SU-DHL-6 (cell line): Measurements from ENCODE around the gene FCF1.

ENCODE experiments used
- H2AFZ ChIP-seq: fragments of 200-600 bp; sonication (generic); 2 replicates; pipeline ENCODE4 v1.6.1; 2014; ENCODE audit warnings: low read depth, mild to moderate bottlenecking, moderate library complexity, mixed read lengths, antibody characterized with exemption, low read length; ENCODE audit not compliant: severe bottlenecking
- H3F3A ChIP-seq: fragments of 200-600 bp; shearing (Covaris generic); 2 replicates; pipeline ENCODE4 v1.6.0; 2016; ENCODE audit warnings: antibody characterized with exemption, mild to moderate bottlenecking; ENCODE audit not compliant: insufficient read depth
- H3K27ac ChIP-seq: fragments of 200-600 bp; sonication (generic); 2 replicates; pipeline ENCODE4 v1.5.1; 2016; ENCODE audit warnings: low read depth, mild to moderate bottlenecking, low read length, moderate library complexity, mixed read lengths
- H3K27me3 ChIP-seq: fragments of 200-600 bp; sonication (generic), shearing (Covaris generic); 2 replicates; pipeline ENCODE4 v1.6.0; 2014; ENCODE audit warnings: mild to moderate bottlenecking, low read length
- H3K36me3 ChIP-seq: fragments of 200-600 bp; sonication (generic); 2 replicates; pipeline ENCODE4 v1.6.1; 2014; ENCODE audit warnings: mild to moderate bottlenecking, low read length, mixed read lengths
- H3K4me2 ChIP-seq: fragments of 300-600, 200-600 bp; shearing (Covaris generic), sonication (generic); 2 replicates; pipeline ENCODE4 v1.6.0; 2014; ENCODE audit warnings: low read length, low read depth, mild to moderate bottlenecking; ENCODE audit not compliant: poor library complexity, severe bottlenecking
- H3K4me3 ChIP-seq: fragments of 200-600 bp; sonication (generic); 2 replicates; pipeline ENCODE4 v1.5.1; 2014; ENCODE audit warnings: antibody characterized with exemption, low read length, mild to moderate bottlenecking, mixed read lengths; ENCODE audit not compliant: insufficient read depth, poor library complexity, severe bottlenecking
- H3K79me2 ChIP-seq: fragments of 200-600 bp; sonication (generic); 2 replicates; pipeline ENCODE4 v1.6.1; 2014; ENCODE audit warnings: mild to moderate bottlenecking, low read length, moderate library complexity; ENCODE audit not compliant: insufficient read depth
- H3K9ac ChIP-seq: fragments of 200-600 bp; sonication (generic); 2 replicates; pipeline ENCODE4 v1.7.0; 2014; ENCODE audit warnings: mild to moderate bottlenecking, low read length
- H3K9me2 ChIP-seq: fragments of 200-600 bp; sonication (generic); replicated peaks from 2 replicates; pipeline ENCODE4 v1.6.1; 2014; ENCODE audit warnings: low read length; ENCODE audit not compliant: insufficient read depth
- H3K9me3 ChIP-seq: fragments of 200-600 bp; sonication (generic); 2 replicates; pipeline ENCODE4 v1.6.1; 2014; ENCODE audit warnings: low read length, mixed read lengths; ENCODE audit not compliant: insufficient read depth
- H4K20me1 ChIP-seq: fragments of 200-600 bp; sonication (generic); 2 replicates; pipeline ENCODE4 v1.6.1; 2014; ENCODE audit warnings: low read depth, mild to moderate bottlenecking, antibody characterized with exemption, low read length, moderate library complexity, mixed read lengths
- EZH2phosphoT487 ChIP-seq: fragments of 200-600 bp; sonication (generic), shearing (Covaris generic); conservative IDR thresholded peaks from 2 replicates; pipeline ENCODE4 v1.6.1; 2018; ENCODE audit warnings: mild to moderate bottlenecking, antibody characterized with exemption, low read length, moderate library complexity, mixed read lengths
- TF ChIP-seq, protein P1 (sequence below): fragments of 200-600 bp; sonication (generic); IDR thresholded peaks from one replicate; pipeline ENCODE4 v1.5.1; 2017; ENCODE audit warnings: antibody characterized with exemption, mild to moderate bottlenecking, low read length, moderate library complexity; ENCODE audit not compliant: insufficient read depth, poor library complexity, severe bottlenecking

The FCF1 gene

DNA sequence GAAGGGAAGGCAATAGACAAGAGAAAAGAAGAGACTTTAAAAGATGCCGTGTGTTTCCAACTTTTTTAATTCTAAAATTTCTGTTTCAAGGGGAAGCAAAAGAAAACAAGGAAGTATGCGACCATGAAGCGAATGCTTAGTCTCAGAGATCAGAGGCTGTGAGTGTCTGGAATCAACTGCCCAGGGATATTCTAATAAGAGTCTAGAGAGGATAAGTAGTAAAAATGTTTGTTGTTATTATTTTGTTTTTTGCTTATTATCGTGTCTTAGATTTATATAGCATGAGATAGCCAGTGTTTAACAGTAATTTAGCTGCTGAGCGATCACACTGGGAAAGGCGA lies 421 bp downstream of the FCF1 start:
- H3K4me2 ChIP-seq, result peak overlapping the region; percentile 84
- no peak overlapping the region for H3K27ac ChIP-seq
- no peaks in the 10 kb centered on the region for H4K20me1 ChIP-seq
- H3K79me2 ChIP-seq, result peaks cover 64% of the 10 kb centered on the region
- peaks cover 18% of the 10 kb centered on the region; the same call in 1 of the 2 replicates for H3K36me3 ChIP-seq
- H3K9ac ChIP-seq, result peak overlapping the region; percentile 70
- no peaks in the 10 kb centered on the region for H3K9me3 ChIP-seq
- no peaks in the 10 kb centered on the region for H3K27me3 ChIP-seq
- H3K9me2 ChIP-seq, result no peaks in the 10 kb centered on the region
- peak overlapping the region; percentile 29 for H2AFZ ChIP-seq
- H3F3A ChIP-seq, result 0 out of 2 replicates have a peak, but pooled peaks cover 5% of the 10 kb centered on the region
- TF ChIP-seq, protein P1, sequence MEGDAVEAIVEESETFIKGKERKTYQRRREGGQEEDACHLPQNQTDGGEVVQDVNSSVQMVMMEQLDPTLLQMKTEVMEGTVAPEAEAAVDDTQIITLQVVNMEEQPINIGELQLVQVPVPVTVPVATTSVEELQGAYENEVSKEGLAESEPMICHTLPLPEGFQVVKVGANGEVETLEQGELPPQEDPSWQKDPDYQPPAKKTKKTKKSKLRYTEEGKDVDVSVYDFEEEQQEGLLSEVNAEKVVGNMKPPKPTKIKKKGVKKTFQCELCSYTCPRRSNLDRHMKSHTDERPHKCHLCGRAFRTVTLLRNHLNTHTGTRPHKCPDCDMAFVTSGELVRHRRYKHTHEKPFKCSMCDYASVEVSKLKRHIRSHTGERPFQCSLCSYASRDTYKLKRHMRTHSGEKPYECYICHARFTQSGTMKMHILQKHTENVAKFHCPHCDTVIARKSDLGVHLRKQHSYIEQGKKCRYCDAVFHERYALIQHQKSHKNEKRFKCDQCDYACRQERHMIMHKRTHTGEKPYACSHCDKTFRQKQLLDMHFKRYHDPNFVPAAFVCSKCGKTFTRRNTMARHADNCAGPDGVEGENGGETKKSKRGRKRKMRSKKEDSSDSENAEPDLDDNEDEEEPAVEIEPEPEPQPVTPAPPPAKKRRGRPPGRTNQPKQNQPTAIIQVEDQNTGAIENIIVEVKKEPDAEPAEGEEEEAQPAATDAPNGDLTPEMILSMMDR, result no peak
- no peak for TF ChIP-seq EZH2phosphoT487
- peak overlapping the region; percentile 90 for H3K4me3 ChIP-seq

DNA sequence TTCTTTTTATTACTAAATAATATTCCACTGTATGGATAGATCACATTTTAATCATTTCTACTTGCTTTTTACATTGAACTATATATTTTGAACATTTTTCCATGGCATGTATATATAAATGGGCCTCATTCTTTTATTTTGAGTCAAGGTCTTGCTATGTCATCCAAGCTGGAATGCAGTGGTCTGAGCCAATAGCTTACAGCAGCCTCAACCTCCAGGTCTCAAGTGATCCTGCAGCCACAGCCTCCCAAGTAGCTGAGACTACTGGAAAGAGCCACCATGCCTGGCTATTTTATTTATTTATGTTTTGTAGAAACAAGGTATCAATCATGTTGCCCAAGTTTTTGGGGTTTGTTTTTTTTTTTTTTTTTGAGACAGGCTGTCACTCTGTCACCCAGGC lies 7.6 kb downstream of the FCF1 start:
- H3K79me2 ChIP-seq, result no peaks in the 10 kb centered on the region
- H3K9ac ChIP-seq, result no peak overlapping the region
- no peaks in the 10 kb centered on the region for H3K27me3 ChIP-seq
- H4K20me1 ChIP-seq, result no peaks in the 10 kb centered on the region
- H2AFZ ChIP-seq, result no peak overlapping the region
- H3K4me2 ChIP-seq, result no peak overlapping the region
- TF ChIP-seq EZH2phosphoT487, result no peak
- TF ChIP-seq, protein P1, result no peak
- H3K9me3 ChIP-seq, result no peaks in the 10 kb centered on the region
- no peaks in the 10 kb centered on the region for H3F3A ChIP-seq
- H3K27ac ChIP-seq, result no peak overlapping the region
- H3K4me3 ChIP-seq, result no peak overlapping the region
- peaks cover 24% of the 10 kb centered on the region; the same call in 1 of the 2 replicates for H3K36me3 ChIP-seq
- no peaks in the 10 kb centered on the region for H3K9me2 ChIP-seq

DNA sequence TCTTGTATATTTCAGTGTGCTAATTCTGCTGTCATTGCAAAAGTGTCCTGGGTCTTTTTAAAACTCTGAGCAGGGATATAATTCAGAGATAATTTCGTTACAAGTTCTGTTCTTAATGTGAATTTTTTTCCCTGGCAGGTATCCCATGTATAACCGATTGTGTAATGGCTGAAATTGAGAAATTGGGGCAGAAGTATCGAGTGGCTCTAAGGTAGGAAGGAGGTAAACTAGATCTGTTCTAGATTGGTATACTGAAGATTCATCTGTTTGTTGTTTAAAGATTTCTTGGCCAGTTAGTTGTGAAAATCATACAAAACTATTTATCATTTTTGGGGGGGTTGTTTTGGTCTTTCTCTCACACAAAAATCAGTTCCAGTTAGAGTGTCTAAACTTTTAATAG lies 10.2 kb downstream of the FCF1 start:
- Histone ChIP-seq H3K9me2 (no peaks in the 10 kb centered on the region), H3K79me2 (no peaks in the 10 kb centered on the region), H3K27ac (no peak overlapping the region), H3K9ac (no peak overlapping the region), H3K4me3 (no peak overlapping the region), H4K20me1 (no peaks in the 10 kb centered on the region), H3K36me3 (peaks cover 11% of the 10 kb centered on the region; the same call in 1 of the 2 replicates), H3K9me3 (no peaks in the 10 kb centered on the region), H3K27me3 (no peaks in the 10 kb centered on the region), H3F3A (no peaks in the 10 kb centered on the region), H2AFZ (no peak overlapping the region), H3K4me2 (no peak overlapping the region)
- TF ChIP-seq, protein P1, result no peak
- no peak for TF ChIP-seq EZH2phosphoT487

DNA sequence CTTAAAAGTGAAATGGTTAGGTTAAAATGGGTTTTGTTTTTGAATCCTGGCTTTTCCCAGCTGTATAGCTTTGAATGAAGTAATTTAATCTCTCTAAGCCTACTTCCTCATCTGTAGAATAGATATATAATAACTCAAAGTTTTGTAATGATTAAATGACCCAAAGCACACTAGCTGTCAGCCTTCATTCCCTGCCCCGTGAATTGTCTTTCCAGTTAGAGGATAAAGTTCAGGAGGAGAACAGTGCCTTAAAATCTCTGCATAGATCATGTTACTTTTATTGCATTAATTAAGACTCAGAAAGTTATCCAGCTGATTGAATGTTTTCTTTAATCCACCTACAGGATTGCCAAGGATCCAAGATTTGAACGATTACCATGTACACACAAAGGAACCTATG lies 19.4 kb downstream of the FCF1 start:
- Histone ChIP-seq H3K36me3 (peaks cover 19% of the 10 kb centered on the region), H3F3A (no peaks in the 10 kb centered on the region), H3K9me3 (no peaks in the 10 kb centered on the region), H3K4me2 (no peak overlapping the region), H2AFZ (no peak overlapping the region), H3K27me3 (no peaks in the 10 kb centered on the region), H3K9me2 (no peaks in the 10 kb centered on the region), H3K27ac (no peak overlapping the region), H3K79me2 (no peaks in the 10 kb centered on the region), H3K9ac (no peak overlapping the region), H3K4me3 (no peak overlapping the region), H4K20me1 (no peaks in the 10 kb centered on the region)
- TF ChIP-seq, protein P1, result no peak
- TF ChIP-seq EZH2phosphoT487, result no peak
